ENCODE measurements around the gene FAM110A.
"Not testable (repeated sequence)": the region's sequence is repeated elsewhere in the genome, so short reads cannot be mapped to it uniquely, and the experiment has no call there.

DNA sequence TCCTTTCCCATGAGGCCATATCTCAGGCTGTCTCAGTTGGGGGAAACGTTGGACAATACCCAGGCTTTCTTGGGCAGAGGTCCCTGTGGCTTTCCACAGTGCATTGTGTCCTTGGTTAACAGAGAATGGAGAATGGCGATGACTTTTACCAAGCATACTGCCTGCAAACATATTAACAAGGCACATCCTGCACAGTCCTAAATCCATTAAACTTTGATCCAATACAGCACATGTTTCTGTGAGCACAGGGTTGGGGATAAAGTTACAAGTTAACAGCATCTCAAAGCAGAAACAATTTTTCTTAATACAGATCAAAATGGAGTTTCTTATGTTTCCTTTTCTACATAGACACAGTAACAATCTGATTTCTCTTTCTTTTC, 21.1 kb upstream of the FAM110A start:
- TF ChIP-seq, protein P1, sequence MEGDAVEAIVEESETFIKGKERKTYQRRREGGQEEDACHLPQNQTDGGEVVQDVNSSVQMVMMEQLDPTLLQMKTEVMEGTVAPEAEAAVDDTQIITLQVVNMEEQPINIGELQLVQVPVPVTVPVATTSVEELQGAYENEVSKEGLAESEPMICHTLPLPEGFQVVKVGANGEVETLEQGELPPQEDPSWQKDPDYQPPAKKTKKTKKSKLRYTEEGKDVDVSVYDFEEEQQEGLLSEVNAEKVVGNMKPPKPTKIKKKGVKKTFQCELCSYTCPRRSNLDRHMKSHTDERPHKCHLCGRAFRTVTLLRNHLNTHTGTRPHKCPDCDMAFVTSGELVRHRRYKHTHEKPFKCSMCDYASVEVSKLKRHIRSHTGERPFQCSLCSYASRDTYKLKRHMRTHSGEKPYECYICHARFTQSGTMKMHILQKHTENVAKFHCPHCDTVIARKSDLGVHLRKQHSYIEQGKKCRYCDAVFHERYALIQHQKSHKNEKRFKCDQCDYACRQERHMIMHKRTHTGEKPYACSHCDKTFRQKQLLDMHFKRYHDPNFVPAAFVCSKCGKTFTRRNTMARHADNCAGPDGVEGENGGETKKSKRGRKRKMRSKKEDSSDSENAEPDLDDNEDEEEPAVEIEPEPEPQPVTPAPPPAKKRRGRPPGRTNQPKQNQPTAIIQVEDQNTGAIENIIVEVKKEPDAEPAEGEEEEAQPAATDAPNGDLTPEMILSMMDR (conservative IDR thresholded peaks at IDR 0.05; ENCODE audit: low read length), result not testable (repeated sequence)
- TF ChIP-seq EZH2phosphoT487 (IDR thresholded peaks at IDR 0.05; ENCODE audit: borderline replicate concordance, low read depth, low read length), result not testable (repeated sequence)
